Calu3 (cell line): ENCODE results near the gene SSBP1. TPM values are rescaled to one million over a fixed set of nuclear protein-coding genes. Genes with fewer than 3 reads are reported as not detected.

Experiments
- BruUV-seq: library from RNA; stranded (reverse); fragments of 400-500 nt; replicated peaks from 2 replicates; lab custom pipeline; 2021; lab: Mats Ljungman, UMichigan
- CTCF ChIA-PET: fragments of 300-600 bp; sonication (Branson Sonifier 250); formaldehyde crosslinking; loops from one replicate; lab custom pipeline; 2022; ENCODE audit warnings: antibody characterized with exemption; lab: Charles Lee
- DNase-seq: peaks from one replicate; pipeline ENCODE4 v3.0.0; 2022
- H3K27ac Mint-ChIP-seq: one replicate; pipeline ENCODE4 v1.8.0; 2022; ENCODE audit warnings: mixed read lengths; ENCODE audit not compliant: unreplicated experiment
- H3K27me3 Mint-ChIP-seq: one replicate; pipeline ENCODE4 v1.8.0; 2022; ENCODE audit warnings: mixed read lengths; ENCODE audit not compliant: unreplicated experiment
- H3K36me3 Mint-ChIP-seq: one replicate; pipeline ENCODE4 v1.8.0; 2022; ENCODE audit warnings: mild to moderate bottlenecking, moderate library complexity, mixed read lengths; ENCODE audit not compliant: insufficient read depth, unreplicated experiment
- H3K4me1 Mint-ChIP-seq: one replicate; pipeline ENCODE4 v1.8.0; 2022; ENCODE audit warnings: mild to moderate bottlenecking, low read depth, mixed read lengths; ENCODE audit not compliant: unreplicated experiment
- H3K4me3 Mint-ChIP-seq: one replicate; pipeline ENCODE4 v1.8.0; 2022; ENCODE audit warnings: mild to moderate bottlenecking, low read depth, moderate library complexity, mixed read lengths; ENCODE audit not compliant: unreplicated experiment
- H3K9me3 Mint-ChIP-seq: one replicate; pipeline ENCODE4 v1.8.0; 2022; ENCODE audit warnings: low read depth, mixed read lengths; ENCODE audit not compliant: unreplicated experiment
- CTCF ChIP-seq: fragments of 200-600 bp; IDR thresholded peaks from one replicate; pipeline ENCODE4 v1.8.0; 2022; ENCODE audit warnings: antibody characterized with exemption; ENCODE audit not compliant: unreplicated experiment
- intact Hi-C: fragments of 100-400 bp; cut with micrococcal nuclease; formaldehyde crosslinking; loops from one replicate; pipeline ENCODE4 v1.10.0; 2022; ENCODE audit not compliant: unreplicated experiment
- total RNA-seq: library from RNA; stranded (reverse); gene quantifications from 2 replicates; pipeline ENCODE4 v1.2.3, GENCODE V29; 2022

SSBP1 gene
- total RNA-seq, 1 experiment from 2014 or later, result 162 TPM

DNA sequence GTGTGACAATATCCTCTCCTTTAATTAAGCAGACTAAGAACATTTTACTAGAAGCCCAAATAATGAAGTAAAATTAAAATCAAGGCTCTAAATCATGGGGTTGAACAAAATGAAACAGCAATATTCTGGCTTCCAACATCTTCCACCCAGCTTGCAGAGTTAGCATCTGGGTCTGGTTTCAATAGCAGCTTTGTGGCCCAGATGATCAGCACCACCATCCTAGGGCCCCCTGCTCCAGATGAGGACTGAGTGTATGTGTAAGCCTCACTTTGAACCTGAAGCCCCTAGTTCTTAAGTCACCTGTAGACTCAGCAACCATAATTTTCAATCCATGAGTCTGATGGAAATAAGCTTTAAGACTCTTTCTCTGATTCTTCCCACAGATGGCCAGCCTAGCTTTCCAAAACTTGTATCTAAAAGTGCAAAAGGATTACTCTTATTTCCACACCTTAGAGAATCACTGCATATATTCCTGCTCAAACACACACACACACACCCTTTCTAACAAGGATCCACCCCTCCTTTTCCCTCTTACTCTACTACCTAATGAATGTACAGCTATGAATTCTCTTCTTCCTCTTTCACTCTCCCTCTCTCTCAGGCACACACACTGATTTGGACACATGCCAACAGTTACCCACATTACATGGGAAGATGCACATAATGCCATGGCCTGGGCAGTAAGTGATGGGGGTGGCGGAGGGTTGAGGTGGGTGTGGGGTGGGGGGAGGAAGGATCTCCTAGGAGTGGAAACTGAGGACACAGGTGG is 39.7 kb upstream of the SSBP1 start:
- CTCF ChIA-PET, result interaction anchor here (0.6 to 1.0 kb wide), 2 partner anchors 11 to 236 kb away, joined by 4 to 8 read pairs; no protein-coding TSS in a partner anchor

DNA sequence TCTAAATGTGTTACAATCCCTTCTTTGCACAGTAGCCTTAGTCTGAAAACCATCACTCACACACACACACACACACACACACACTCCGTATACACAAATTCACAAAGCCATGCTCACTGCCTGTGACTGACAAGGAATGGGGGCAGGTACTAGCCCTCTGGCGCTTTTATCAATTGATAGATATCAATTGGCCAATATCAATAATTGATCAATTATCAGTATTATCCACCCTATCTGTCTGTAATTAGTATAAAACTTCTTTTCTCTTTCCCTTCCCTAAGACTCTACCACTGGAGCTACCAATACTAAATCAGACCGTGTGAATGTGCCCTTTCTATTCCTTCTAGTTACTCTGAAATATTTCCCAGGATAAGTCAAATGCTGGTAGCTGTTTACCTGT is 38.3 kb upstream of the SSBP1 start:
- Mint-ChIP-seq H3K9me3 (no peaks in the 10 kb centered on the region), H3K27me3 (no peaks in the 10 kb centered on the region), H3K27ac (no peak overlapping the region), H3K4me1 (peaks cover 61% of the 10 kb centered on the region), H3K4me3 (peak overlapping the region; percentile 55), H3K36me3 (peaks cover 6% of the 10 kb centered on the region)
- CTCF ChIA-PET, result no interaction called here
- intact Hi-C loops, result no loop called here
- BruUV-seq, result TSS peak; percentile 22
- no peak for TF ChIP-seq CTCF
- no peak for DNase-seq

More for the DNA sequence above, 39.7 kb upstream of the SSBP1 start:
- DNase-seq, result no peak
- Mint-ChIP-seq H3K27ac (no peak overlapping the region), H3K36me3 (peaks cover 6% of the 10 kb centered on the region), H3K9me3 (no peaks in the 10 kb centered on the region), H3K4me3 (no peak overlapping the region), H3K27me3 (no peaks in the 10 kb centered on the region), H3K4me1 (peaks cover 58% of the 10 kb centered on the region)
- intact Hi-C loops, result no loop called here
- TF ChIP-seq CTCF, result no peak
- BruUV-seq, result no TSS peak

DNA sequence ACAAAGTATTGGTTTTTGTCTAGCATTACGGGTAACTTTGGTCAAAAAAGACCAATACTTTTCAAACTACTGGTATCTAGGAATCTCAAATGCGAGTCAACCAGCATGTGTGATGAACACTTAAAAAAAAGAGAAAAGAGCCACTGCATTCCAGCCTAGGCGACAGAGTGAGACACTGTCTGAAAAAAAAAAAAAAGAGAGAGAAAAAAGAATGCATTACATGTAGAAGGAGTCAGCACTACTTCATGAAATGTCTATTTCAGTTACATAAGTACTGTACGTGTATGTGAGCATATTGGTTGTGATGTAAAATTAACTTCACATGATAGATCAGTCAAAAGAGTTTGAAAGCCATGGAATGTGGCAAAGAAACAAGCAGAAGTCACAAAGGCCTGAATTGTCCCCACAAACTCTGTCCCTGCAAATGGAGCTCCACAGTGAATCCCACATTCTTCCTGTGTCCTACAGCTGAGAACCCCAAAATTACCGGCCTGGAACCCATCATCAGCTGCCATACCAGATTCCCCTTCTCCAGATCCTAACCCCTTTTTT is 37.8 kb upstream of the SSBP1 start:
- Mint-ChIP-seq H3K4me3 (peak overlapping the region; percentile 55), H3K4me1 (peaks cover 60% of the 10 kb centered on the region), H3K9me3 (no peaks in the 10 kb centered on the region), H3K36me3 (peaks cover 6% of the 10 kb centered on the region), H3K27me3 (no peaks in the 10 kb centered on the region), H3K27ac (no peak overlapping the region)
- BruUV-seq, result no TSS peak
- CTCF ChIA-PET, result no interaction called here
- TF ChIP-seq CTCF, result no peak
- no peak for DNase-seq
- intact Hi-C loops, result no loop called here

DNA sequence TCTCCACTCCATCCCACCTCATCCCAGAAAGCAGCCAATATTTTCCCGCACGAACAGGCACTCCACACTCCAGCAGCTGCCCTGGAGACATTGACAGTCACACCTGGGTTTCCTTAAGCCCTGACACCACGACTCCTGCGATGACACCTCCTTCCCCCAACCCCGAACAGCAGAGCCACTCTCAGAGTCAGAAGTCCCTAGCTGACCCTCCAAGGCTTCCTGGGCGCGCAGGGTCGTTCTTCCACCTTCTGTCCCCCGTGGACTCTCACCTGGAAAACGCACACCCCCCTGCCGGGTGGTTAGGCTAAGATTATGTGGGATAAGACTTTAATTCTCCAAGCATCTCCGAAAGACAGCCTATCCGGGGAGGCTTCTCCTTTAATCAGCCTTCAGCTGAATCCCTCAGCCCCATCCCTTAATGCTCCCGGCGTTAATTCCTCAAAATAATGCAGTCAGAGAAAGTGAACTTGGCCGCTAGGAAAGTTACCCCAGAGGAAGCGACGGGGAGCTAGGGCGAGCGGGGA is 37.2 kb upstream of the SSBP1 start:
- BruUV-seq, result no TSS peak
- TF ChIP-seq CTCF, result no peak
- H3K4me1 Mint-ChIP-seq, result peaks cover 55% of the 10 kb centered on the region
- no peaks in the 10 kb centered on the region for H3K9me3 Mint-ChIP-seq
- no peaks in the 10 kb centered on the region for H3K27me3 Mint-ChIP-seq
- intact Hi-C loops, result no loop called here
- H3K27ac Mint-ChIP-seq, result no peak overlapping the region
- DNase-seq, result no peak
- H3K36me3 Mint-ChIP-seq, result peaks cover 6% of the 10 kb centered on the region
- peak overlapping the region; percentile 55 for H3K4me3 Mint-ChIP-seq
- CTCF ChIA-PET, result no interaction called here
